ENCODE measurements around the gene ABCB8.

Gene ABCB8

GRCh38 chr7:151071032-151071866 is 43.0 kb downstream of the ABCB8 start:
- no peak for DNase-seq (ENCODE audit: low read depth in 2 of 2)

- DNase-seq (ENCODE audit: low read depth in 2 of 2) = no peak
Measured at GRCh38 chr7:151073990-151074389, 45.7 kb downstream of the ABCB8 start.

- no peak for DNase-seq (ENCODE audit: low read depth in 2 of 2)
Measured at GRCh38 chr7:151074817-151075661, 46.8 kb downstream of the ABCB8 start.

- DNase-seq (ENCODE audit: low read depth in 2 of 2) = no peak
Measured at GRCh38 chr7:151075662-151075971, 47.4 kb downstream of the ABCB8 start.

GRCh38 chr7:151075978-151076426 is 47.8 kb downstream of the ABCB8 start:
- no peak for DNase-seq (ENCODE audit: low read depth in 2 of 2)

- no peak for DNase-seq (ENCODE audit: low read depth in 2 of 2)
Measured at GRCh38 chr7:151076863-151077704, 48.8 kb downstream of the ABCB8 start.

GRCh38 chr7:151077705-151078232 is 49.5 kb downstream of the ABCB8 start:
- DNase-seq (ENCODE audit: low read depth in 2 of 2) = no peak

GRCh38 chr7:151078233-151079040 is 50.2 kb downstream of the ABCB8 start:
- no peak for DNase-seq (ENCODE audit: low read depth in 2 of 2)

- DNase-seq (ENCODE audit: low read depth in 2 of 2) = no peak
Measured at GRCh38 chr7:151079199-151079910, 51.1 kb downstream of the ABCB8 start.

- no peak for DNase-seq (ENCODE audit: low read depth in 2 of 2)
Measured at GRCh38 chr7:151080067-151080521, 51.8 kb downstream of the ABCB8 start.

- peak; percentile 66 to 81 for DNase-seq (ENCODE audit: low read depth in 2 of 2)
Measured at GRCh38 chr7:151080522-151081169, 52.4 kb downstream of the ABCB8 start, which contains the start of gene FASTK. Gene FASTK, minus strand, starts transcription at chr7:151080809. Its CDS starts 43 bp downstream, at chr7:151080766.

- no peak for DNase-seq (ENCODE audit: low read depth in 2 of 2)
Measured at GRCh38 chr7:151081170-151082101, 53.2 kb downstream of the ABCB8 start.

- no peak for DNase-seq (ENCODE audit: low read depth in 2 of 2)
Measured at GRCh38 chr7:151082141-151083070, 54.2 kb downstream of the ABCB8 start.

GRCh38 chr7:151083071-151083823 is 55.0 kb downstream of the ABCB8 start, which contains the start of gene TMUB1:
Gene TMUB1, minus strand, starts transcription at chr7:151083493. Its CDS starts 930 bp downstream, at chr7:151082563.
- peak; percentile 74 to 75 for DNase-seq (ENCODE audit: low read depth in 2 of 2)

- DNase-seq (ENCODE audit: low read depth in 2 of 2) = no peak
Measured at GRCh38 chr7:151083824-151084160, 55.5 kb downstream of the ABCB8 start.

GRCh38 chr7:151085329-151085690 is 57.1 kb downstream of the ABCB8 start:
- DNase-seq (ENCODE audit: low read depth in 2 of 2) = no peak

Measured in activated CD8-positive, alpha-beta memory T cell treated with anti-CD3 and anti-CD28 coated beads for 4 hours (primary cell).